ENCODE results near the gene HS1BP3.

DNA sequence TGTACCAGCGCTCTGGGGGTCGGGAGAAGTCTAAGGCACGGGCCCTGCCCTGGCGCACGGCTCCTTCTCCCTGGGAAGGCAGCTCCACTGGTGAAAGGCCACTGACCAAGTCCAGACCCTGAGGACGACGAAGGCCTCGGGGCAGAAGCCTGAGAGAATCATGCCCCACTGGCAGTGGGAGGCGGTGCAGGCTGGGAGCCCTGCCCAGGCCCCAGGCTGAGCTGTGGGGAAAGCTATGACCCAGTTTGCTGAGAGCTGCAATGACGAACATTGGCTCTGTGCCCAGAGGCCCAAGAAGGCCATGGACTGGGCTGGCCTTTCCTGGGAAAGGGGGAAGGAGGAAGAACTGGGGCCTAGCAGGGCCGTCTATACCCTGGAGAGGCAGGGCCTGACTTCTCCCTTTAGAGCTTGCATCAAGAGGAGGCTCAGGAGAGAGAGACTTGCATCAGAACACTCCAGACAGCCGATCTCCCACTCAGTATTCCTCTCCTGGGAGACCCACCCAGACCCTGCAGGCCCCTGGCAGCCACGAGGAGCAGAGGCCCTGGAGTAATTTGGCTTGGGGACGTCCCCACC lies 32.9 kb downstream of the HS1BP3 start:
- peak in 1 of 4 donors; percentile 25 for TF ChIP-seq POLR2A (IDR thresholded peaks at IDR 0.05)
- TF ChIP-seq, protein P1, sequence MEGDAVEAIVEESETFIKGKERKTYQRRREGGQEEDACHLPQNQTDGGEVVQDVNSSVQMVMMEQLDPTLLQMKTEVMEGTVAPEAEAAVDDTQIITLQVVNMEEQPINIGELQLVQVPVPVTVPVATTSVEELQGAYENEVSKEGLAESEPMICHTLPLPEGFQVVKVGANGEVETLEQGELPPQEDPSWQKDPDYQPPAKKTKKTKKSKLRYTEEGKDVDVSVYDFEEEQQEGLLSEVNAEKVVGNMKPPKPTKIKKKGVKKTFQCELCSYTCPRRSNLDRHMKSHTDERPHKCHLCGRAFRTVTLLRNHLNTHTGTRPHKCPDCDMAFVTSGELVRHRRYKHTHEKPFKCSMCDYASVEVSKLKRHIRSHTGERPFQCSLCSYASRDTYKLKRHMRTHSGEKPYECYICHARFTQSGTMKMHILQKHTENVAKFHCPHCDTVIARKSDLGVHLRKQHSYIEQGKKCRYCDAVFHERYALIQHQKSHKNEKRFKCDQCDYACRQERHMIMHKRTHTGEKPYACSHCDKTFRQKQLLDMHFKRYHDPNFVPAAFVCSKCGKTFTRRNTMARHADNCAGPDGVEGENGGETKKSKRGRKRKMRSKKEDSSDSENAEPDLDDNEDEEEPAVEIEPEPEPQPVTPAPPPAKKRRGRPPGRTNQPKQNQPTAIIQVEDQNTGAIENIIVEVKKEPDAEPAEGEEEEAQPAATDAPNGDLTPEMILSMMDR (IDR thresholded peaks at IDR 0.05): peak in 5 of 7 experiments; percentile 60 to 82 (median 79)
- peak; percentile 97 for TF ChIP-seq EP300 (IDR thresholded peaks at IDR 0.05)
- peak; percentile 85 to 97 (median 95) for TF ChIP-seq POLR2AphosphoS5 (IDR thresholded peaks at IDR 0.05)
